ENCODE measurements around the gene NUAK2.

- TF ChIP-seq, protein P1, sequence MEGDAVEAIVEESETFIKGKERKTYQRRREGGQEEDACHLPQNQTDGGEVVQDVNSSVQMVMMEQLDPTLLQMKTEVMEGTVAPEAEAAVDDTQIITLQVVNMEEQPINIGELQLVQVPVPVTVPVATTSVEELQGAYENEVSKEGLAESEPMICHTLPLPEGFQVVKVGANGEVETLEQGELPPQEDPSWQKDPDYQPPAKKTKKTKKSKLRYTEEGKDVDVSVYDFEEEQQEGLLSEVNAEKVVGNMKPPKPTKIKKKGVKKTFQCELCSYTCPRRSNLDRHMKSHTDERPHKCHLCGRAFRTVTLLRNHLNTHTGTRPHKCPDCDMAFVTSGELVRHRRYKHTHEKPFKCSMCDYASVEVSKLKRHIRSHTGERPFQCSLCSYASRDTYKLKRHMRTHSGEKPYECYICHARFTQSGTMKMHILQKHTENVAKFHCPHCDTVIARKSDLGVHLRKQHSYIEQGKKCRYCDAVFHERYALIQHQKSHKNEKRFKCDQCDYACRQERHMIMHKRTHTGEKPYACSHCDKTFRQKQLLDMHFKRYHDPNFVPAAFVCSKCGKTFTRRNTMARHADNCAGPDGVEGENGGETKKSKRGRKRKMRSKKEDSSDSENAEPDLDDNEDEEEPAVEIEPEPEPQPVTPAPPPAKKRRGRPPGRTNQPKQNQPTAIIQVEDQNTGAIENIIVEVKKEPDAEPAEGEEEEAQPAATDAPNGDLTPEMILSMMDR (IDR thresholded peaks at IDR 0.05; ENCODE audit: insufficient read depth, low read length, poor library complexity, severe bottlenecking), result no peak
- no peak for TF ChIP-seq EZH2phosphoT487 (conservative IDR thresholded peaks at IDR 0.05; ENCODE audit: low read length)
Measured at GRCh38 chr1:205317311-205317917, 4.1 kb downstream of the NUAK2 start.

Data from SU-DHL-6 (cell line).